ENCODE results near the gene SEC14L2.
A peak's percentile ranks its signal among the peaks of the same experiment; 100 is the strongest.

Gene SEC14L2

GRCh38 chr22:30396871-30397655, at the start of gene SEC14L2:
TSS of gene SEC14L2 (plus strand) at chr22:30397018. CDS start at chr22:30397117, 99 bp downstream.
- DNase-seq, result no peak

DNA sequence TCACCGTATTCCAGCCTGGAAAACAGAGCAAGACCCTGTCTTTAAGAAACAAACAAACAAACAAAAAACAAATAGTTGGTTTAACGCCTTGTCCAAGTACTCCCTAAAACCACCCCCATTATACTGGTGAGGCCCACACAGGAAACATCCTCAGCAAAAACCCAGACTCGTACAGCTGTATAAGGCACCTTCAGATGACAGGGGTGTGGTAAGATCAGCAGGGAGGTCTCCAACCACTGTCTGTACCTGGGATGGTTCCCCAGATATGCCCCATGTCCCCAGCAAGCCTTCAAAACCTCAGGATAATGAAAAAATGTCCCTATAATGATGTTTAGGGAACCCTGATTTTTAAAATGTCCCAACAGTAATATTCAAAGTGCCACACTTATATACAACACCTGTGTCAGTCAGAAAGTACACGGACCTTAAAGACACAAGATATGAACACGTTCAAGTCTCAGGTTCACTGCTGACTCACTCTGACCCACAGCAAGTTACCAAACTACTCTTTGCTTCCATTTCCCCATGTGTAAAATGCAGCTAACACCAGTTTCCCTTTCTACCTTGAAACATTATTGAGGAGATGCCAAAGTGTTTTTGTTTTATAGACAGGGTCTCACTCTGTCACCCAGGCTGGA, 49.4 kb upstream of the SEC14L2 start:
- no peak for DNase-seq

DNA sequence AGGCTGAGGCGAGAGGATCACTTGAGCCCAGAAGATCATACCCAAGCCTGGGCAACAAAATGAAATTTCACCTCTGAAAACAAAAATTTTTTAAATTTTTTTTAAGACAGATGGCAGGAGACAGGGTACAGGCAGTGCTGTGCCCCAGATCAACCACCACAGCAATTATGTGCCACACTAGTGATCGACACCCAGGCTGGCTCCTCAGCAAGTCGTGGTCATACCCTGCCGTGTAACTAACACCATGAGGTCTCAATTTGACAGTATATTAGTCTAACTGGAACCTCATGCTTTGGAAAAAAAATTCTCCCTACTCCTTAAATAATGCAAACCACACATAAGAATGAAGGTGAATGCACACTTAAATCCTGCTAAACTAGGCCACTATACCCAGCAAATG, 48.4 kb upstream of the SEC14L2 start:
- DNase-seq, result no peak

DNA sequence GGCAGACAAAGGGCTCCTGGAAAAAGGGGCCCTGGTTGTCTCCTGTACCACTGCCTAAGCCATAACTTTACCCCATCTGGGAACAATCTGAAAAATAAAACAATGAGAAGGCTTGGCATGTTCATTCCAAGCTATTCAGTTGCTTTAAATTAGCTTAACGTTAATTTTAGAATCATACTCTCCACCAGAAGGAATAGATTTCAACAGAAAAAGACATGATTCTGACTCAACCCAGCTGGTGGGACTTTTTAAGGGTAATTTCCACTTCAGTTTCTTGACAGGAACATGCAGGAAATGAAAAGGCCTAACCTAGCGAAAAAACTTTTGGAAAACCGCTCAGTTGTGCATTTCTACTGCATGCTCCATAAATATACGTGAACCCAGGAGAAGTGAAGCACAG, 48.0 kb upstream of the SEC14L2 start:
- no peak for DNase-seq

DNA sequence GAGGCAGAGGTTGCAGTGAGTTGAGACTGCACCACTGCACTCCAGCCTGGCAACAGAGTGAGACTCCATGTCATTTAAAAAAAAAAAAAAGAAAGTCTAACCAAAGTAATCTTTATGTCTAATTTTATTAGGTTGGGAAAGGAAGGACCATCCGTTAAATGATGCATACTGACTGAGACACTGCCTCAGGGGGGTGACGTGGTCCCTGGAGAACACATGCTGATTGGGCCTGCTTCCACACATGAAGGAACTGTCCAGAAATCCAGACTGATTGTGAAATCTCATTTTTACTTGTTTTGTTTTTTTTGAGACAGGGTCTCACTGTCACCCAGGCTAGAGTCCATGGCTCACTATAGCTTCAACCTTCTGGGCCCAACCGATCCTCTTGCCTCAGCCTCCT, 45.6 kb upstream of the SEC14L2 start:
- no peak for DNase-seq

DNA sequence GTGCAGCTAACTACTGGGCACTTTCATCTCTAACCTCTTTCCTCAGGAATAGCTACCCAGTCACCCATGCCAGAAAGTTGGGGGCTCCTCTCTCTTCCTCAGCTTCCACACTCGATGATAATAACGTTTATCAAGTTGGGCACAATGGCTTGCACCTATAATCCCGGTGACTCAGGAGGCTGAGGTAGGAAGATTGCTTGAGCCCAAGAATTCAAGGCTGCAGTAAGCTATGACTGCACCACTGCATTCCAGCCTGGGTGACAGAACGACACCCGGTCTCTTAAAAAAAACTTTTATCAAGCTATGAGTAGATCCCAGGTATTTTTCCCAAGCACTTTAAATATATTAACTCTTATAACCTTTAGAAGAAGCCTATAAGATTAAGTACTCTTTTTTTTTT, 42.2 kb upstream of the SEC14L2 start:
- DNase-seq, result no peak

DNA sequence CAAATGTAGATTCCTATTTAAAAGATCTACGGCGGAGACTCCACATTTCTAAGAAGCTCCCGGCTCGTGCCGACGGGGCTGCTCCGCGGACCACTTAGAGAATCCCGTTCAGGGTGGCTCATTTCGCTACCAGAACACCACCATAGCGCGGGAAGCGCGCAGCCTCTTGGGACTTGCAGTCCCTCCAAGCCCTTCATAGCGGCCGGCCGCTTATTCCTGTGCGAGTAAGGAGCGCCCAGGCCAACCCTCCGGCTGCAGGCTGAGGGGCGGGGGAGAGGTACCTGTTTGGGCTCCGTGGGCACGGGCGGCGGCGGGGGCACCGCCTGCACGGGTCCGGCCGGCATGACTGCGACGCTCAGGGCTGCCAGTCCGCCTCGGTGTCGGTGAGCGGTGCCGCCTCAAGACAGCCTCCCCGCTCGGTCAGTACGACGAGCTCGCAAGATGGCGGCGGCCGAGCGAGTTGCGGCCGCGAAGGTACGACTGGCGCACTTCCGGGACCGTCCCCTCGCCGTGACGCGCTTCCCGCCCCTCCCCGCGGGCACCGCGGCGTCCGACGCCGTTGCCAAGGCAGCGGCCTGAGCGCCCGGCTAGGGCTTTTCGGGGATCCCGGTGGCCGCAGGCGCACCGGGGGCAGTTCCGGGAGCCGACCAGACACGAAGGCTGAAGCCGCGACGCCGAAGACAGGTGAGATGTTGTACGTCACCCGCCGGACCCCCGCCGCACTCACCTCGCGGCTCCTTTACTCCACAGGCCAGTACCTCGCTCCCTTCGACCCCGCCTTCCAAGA, 40.2 kb upstream of the SEC14L2 start, which contains the start of the genes CCDC157 and SF3A1:
CCDC157 (plus strand) TSS at position 559 of the 787 bp plus-strand sequence. CDS start 8,994 bp downstream, outside the sequence.
SF3A1 (minus strand) TSS at position 446 of the 787 bp plus-strand sequence; CDS start at position 344, 102 bp downstream.
- DNase-seq, result peak; percentile 93

DNA sequence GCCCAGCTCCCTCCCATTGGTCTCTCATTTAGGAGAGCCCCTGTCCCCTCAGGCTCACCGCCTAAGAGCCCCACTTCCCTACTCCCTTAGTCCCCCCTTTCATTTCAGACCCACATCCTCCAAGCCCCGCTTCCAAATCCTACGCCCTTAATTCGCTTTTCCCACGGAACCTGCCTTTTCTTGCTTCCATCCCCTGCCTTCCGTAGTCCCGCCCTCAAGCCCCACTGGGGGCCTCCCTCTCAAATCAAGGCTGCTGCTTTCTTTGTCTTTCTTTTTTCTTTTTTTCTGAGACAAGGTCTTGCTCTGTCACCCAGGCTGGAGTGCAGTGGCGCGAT, 39.6 kb upstream of the SEC14L2 start:
- no peak for DNase-seq

- DNase-seq, result no peak
These were observed 39.1 kb upstream of the SEC14L2 start for GRCh38 chr22:30357650-30358215.

GRCh38 chr22:30358541-30358940, 38.3 kb upstream of the SEC14L2 start:
- no peak for DNase-seq

- no peak for DNase-seq
These were observed 34.7 kb upstream of the SEC14L2 start for GRCh38 chr22:30361916-30362650.

DNA sequence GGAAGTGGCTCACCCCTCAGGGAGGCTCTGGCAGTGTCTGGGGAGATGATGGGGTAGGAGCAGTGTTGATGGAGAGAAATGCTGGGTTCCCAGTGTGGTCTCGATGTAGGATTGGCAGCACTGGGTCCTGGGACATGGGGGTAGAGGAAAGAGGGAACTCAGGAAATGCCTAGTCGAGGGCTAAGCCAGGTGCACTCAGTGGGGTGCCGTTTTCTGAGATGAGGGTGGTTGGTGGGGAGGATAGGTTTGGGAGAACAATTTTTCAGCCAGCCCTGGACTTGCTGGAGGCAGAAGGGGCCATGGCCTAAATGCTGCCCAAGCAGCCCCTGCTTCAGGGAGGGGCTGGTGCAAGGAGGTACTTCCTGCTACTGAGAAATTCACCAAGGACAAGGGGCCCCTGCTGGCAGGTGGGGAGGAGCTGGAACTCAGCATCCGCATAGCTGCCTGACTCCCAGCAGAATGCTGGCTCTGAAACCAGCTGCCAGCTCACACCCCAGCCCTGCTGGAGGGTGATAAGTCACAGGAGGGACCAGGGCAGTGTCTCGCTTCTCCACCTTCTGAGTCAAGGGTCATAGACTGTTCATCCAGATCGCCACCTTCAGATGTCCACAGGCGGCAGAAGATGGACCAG, 34.1 kb upstream of the SEC14L2 start:
- no peak for DNase-seq

- no peak for DNase-seq
These were observed 30.9 kb upstream of the SEC14L2 start for GRCh38 chr22:30365891-30366290.

GRCh38 chr22:30368420-30368819, 28.4 kb upstream of the SEC14L2 start:
- DNase-seq, result no peak

DNA sequence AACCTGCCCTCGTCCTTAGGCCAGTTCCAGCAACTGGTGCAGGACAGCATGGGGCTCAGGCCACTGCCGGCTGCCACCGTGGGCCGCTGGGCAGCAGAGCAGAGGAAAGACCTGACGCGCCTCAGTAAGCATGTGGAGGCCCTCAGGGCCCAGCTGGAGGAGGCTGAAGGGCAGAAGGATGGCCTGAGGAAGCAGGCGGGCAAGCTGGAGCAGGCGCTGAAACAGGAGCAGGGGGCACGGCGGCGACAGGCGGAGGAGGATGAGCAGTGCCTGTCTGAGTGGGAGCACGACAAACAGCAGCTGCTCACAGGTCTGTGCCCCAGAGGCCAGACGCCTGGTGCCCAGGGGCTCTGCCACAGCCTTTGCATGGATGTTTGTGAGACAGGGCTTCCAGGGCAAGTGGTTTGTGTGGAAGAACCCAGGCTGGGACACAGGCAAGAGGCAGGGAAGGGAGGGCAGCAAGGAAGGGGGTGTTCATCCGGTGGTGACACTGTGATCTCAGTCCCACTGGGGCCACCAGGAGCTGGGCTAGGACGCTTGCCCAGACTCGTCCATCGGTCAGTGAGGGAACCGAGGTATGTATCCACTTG, 26.1 kb upstream of the SEC14L2 start:
- DNase-seq, result no peak

- DNase-seq, result no peak
These were observed 25.5 kb upstream of the SEC14L2 start for GRCh38 chr22:30371321-30371720.

DNA sequence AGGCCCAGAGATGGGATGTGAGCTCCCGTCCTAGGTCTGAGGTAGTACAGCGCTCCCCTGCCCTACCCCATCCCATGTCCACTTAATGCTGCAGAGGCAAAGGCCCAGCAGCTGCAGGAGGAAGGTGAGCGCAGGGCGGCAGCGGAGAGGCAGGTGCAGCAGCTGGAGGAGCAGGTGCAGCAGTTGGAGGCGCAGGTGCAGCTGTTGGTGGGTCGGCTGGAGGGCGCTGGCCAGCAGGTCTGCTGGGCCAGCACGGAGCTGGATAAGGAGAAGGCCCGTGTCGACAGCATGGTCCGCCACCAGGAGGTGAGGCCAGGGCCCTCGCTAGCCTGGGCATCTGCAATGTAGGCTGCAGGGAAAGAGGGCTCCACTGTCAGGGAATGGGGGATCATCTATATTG, 24.8 kb upstream of the SEC14L2 start:
- DNase-seq, result no peak

DNA sequence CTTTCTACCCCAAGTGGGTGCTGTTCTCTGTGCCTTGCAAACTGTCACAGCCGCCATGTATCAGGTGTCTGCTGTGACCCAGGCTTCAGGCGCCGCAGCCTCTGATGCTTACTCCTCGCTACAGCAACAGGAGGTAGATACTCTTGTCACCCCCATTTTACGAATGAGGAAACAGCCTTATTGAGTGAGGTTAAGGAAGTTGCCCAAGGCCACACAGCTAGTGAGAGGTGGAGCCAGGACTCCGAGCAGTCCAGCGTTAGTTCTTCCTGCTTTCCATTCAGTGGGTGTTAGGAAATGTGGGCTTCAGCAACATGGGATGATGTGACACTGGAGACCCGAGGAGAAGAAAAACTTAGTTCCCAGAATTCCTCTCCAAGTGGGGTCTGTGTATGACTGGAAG, 23.9 kb upstream of the SEC14L2 start:
- DNase-seq, result no peak

DNA sequence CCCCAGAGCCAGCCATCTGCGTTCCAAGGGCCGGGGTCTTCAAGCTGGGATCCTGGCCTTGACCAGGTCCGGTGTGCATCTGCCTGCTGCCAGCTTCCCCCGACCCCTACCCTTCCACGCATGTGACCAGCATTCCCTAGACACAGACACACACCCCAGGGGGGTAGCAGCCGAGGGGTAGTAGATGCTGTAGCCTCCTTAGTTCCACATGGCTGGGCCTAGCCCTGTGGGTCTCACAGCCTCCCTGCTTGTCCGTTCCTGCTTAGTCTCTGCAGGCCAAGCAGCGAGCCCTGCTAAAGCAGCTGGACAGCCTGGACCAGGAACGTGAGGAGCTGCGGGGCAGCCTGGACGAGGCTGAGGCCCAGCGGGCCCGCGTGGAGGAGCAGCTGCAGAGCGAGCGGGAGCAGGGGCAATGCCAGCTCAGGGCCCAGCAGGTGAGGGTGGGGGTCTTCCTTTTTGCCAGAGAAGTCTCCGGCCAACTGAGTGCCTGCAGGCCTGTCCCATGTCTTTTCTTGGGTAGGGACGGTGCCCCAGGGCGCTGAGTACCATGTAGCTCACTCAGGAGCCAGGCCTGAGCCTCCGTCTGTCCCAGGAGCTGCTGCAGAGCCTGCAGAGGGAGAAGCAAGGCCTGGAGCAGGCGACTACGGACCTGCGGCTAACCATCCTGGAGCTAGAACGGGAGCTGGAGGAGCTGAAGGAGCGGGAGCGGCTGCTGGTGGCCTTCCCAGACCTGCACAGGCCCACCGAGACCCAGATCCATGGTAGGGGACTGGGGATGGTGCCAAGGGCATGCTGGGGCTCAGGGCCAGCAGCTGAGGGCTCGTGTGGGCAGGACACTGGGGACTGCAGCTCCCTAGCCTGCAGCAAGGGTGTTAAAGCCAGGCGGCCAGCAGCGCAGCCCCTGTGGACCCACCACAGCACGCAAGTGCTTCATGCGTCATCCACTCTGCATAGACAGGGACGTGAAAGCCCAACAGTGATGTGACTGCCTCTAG, 23.2 kb upstream of the SEC14L2 start:
- DNase-seq, result no peak

GRCh38 chr22:30375312-30375849, 21.4 kb upstream of the SEC14L2 start:
- DNase-seq, result no peak
